ENCODE results near the gene IFT20. TPM values are rescaled to one million over a fixed set of nuclear protein-coding genes. Genes with fewer than 3 reads are reported as not detected.
A peak's percentile ranks its signal among the peaks of the same experiment; 100 is the strongest.

The IFT20 gene
- total and polyA plus RNA-seq, 9 of the 15 experiments (the other 6 are each of a cell fraction or from before 2014, with no cell fraction given): 11.2 to 38.6 (median 20.1) TPM

GRCh38 chr17:28317966-28318758 is 17.1 kb downstream of the IFT20 start (continued):
- TF ChIP-seq, protein P1, sequence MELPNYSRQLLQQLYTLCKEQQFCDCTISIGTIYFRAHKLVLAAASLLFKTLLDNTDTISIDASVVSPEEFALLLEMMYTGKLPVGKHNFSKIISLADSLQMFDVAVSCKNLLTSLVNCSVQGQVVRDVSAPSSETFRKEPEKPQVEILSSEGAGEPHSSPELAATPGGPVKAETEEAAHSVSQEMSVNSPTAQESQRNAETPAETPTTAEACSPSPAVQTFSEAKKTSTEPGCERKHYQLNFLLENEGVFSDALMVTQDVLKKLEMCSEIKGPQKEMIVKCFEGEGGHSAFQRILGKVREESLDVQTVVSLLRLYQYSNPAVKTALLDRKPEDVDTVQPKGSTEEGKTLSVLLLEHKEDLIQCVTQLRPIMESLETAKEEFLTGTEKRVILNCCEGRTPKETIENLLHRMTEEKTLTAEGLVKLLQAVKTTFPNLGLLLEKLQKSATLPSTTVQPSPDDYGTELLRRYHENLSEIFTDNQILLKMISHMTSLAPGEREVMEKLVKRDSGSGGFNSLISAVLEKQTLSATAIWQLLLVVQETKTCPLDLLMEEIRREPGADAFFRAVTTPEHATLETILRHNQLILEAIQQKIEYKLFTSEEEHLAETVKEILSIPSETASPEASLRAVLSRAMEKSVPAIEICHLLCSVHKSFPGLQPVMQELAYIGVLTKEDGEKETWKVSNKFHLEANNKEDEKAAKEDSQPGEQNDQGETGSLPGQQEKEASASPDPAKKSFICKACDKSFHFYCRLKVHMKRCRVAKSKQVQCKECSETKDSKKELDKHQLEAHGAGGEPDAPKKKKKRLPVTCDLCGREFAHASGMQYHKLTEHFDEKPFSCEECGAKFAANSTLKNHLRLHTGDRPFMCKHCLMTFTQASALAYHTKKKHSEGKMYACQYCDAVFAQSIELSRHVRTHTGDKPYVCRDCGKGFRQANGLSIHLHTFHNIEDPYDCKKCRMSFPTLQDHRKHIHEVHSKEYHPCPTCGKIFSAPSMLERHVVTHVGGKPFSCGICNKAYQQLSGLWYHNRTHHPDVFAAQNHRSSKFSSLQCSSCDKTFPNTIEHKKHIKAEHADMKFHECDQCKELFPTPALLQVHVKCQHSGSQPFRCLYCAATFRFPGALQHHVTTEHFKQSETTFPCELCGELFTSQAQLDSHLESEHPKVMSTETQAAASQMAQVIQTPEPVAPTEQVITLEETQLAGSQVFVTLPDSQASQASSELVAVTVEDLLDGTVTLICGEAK (IDR thresholded peaks at IDR 0.05): 0 out of 2 replicates have a peak, but pooled peaks have one; percentile 13
- TF ChIP-seq, protein P1 (CRISPR knock-in tag; IDR thresholded peaks at IDR 0.05): no peak
- TF ChIP-seq ARID2 (IDR thresholded peaks at IDR 0.05): peak; percentile 33; the same call in 1 of the 2 replicates
- no peak for TF ChIP-seq EWSR1 (IDR thresholded peaks at IDR 0.05; ENCODE audit: borderline replicate concordance, low read depth, partially characterized antibody)
- peak in 1 of 3 experiments; percentile 35; a peak in 1 of 6 replicates for TF ChIP-seq ZBTB11 (CRISPR knock-in tag; IDR thresholded peaks at IDR 0.05)
- no peak for TF ChIP-seq NCOA2 (IDR thresholded peaks at IDR 0.05; ENCODE audit: partially characterized antibody in 2 of 2)
- TF ChIP-seq, protein P2, sequence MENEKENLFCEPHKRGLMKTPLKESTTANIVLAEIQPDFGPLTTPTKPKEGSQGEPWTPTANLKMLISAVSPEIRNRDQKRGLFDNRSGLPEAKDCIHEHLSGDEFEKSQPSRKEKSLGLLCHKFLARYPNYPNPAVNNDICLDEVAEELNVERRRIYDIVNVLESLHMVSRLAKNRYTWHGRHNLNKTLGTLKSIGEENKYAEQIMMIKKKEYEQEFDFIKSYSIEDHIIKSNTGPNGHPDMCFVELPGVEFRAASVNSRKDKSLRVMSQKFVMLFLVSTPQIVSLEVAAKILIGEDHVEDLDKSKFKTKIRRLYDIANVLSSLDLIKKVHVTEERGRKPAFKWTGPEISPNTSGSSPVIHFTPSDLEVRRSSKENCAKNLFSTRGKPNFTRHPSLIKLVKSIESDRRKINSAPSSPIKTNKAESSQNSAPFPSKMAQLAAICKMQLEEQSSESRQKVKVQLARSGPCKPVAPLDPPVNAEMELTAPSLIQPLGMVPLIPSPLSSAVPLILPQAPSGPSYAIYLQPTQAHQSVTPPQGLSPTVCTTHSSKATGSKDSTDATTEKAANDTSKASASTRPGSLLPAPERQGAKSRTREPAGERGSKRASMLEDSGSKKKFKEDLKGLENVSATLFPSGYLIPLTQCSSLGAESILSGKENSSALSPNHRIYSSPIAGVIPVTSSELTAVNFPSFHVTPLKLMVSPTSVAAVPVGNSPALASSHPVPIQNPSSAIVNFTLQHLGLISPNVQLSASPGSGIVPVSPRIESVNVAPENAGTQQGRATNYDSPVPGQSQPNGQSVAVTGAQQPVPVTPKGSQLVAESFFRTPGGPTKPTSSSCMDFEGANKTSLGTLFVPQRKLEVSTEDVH (IDR thresholded peaks at IDR 0.05; ENCODE audit: low read depth, partially characterized antibody): no peak

Measured in K562 (cell line).